NCI-H128 (cell line): ENCODE data around the gene LRP1.

Experiments used
- DNase-seq: peaks from one replicate; lab custom pipeline; 2025; ENCODE audit not compliant: unreplicated experiment; lab: John Stamatoyannopoulos, UW

The LRP1 gene

GRCh38 chr12:57127726-57128518 lies at the start of gene LRP1:
Gene LRP1 (plus strand): TSS chr12:57128483. CDS start chr12:57128965, 482 bp downstream.
- DNase-seq, result peak; percentile 57

DNA sequence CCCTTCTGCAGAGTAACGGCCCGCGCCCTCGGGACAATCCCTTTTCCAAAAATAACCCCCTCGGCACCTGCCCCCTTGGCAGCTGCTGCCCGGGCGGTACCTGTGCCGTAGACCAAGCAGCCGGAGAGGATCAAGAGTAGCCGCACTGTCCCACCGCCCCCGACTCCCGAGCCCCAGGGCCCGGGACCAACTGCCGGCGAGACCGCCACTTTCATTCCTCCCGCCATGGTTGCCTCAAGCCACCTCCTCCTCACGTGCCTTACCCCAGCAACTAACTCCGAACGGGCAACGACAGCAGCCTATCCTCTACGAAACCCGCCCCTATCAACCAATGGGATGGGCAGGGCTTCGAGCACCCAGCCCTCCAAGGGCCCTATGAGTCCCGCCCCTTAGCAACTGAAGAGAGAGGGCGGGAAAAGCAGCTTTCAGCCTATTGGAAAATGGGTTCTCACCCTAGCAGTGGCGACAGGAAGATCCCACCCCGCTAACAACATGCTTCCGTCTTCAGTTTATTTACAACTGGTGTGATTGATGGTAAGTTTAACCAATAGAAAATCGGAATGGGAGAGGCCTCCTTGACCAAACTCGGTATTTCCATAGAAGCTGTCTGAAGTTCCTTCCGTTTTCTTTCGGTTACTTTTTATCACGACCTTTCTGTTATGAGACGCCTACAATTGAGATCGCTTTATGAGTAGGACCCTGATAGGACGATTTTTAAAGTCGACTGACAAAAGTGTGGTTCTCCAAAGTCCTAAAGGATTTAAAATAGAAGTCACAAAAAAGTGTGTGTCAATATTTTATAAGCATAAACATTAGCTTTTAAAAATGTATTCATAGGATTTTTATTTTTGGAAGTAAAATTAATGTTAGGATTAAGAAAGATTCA lies 49.5 kb upstream of the LRP1 start, which contains the start of gene NEMP1:
TSS of gene NEMP1 (minus strand) at position 273 of the 886 bp plus-strand sequence. CDS start at position 227, 46 bp downstream.
- DNase-seq, result peak; percentile 99

DNA sequence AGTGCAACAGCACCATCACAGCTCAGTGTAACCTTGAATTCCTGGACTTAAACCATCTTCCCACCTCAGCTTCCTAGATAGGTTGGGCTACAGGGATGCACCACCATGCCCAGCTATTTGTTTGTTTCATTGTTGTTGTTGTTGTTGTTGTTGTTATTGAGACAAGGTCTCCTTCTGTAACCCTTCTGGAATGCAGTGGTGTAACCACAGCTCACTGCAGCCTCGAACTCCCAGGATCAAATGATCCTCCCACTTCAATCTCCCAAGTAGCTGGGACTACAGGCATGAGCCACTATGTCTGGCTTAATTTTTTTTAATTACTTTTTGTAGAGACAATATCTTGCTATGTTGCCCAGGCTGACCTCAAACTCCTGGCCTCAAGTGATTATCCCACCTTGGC lies 48.5 kb upstream of the LRP1 start:
- DNase-seq, result no peak

- no peak for DNase-seq
Observed at GRCh38 chr12:57080855-57081254, 47.4 kb upstream of the LRP1 start.

DNA sequence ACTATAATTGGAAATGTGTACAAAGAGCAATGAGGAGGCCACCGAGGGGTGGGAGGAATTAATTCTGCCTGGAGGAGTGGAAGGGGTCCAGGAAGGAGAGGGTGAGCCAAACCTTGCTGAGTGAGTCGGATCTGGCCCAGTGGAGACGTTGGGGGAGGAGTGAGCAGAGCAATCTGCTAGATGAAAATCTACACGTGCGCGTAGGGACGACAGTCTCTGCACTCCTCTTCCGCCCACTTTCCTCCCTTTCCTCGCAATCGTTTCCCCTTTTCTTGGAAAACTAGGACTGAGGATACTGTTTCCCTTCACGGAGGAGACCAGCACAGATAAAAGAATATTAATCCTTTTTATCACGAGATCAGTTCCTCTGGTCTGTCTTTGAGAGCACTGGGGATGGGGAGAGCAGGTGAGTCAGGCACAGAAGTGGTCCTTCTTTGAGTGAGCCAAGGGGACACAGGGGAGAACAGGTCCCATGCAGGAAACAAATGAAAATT lies 42.2 kb upstream of the LRP1 start:
- DNase-seq, result no peak

- DNase-seq, result no peak
Observed at GRCh38 chr12:57086493-57087009, 41.7 kb upstream of the LRP1 start.

DNA sequence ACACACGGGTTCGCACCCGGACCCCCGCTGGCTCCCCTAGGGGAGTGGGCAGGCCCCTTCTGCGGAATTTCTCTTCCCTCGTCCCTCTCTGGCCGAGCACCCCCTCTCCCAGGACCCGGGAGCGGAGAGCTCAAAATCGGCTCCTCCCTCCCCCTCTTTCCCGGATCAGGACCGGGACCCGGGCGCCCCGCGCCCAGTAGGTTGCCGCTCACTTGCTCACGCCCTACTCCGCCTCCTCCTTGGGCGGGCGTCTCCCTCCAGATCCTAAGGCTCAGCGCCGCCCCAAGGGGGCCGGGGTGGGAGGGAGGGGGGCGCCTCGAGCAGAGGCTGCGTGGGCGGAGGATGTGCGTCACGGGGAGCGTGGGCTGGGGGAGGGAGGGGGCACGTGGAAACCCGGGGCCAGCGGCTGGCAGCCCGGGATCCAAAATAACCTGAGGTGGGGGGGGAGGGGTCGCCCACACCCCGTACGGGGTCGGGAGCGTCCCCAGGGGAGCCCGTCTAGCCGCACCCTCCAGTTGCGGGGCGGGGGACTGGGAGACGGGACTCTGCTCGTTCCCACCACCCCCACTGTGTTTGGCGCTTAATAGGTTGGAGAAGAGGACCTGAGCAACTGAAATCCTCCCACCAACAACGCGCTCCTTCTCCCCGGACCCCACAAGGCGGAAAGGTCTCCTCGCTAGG lies 41.1 kb upstream of the LRP1 start:
- peak; percentile 24 for DNase-seq

- peak; percentile 31 for DNase-seq
Observed at GRCh38 chr12:57087691-57088353, 40.5 kb upstream of the LRP1 start.

DNA sequence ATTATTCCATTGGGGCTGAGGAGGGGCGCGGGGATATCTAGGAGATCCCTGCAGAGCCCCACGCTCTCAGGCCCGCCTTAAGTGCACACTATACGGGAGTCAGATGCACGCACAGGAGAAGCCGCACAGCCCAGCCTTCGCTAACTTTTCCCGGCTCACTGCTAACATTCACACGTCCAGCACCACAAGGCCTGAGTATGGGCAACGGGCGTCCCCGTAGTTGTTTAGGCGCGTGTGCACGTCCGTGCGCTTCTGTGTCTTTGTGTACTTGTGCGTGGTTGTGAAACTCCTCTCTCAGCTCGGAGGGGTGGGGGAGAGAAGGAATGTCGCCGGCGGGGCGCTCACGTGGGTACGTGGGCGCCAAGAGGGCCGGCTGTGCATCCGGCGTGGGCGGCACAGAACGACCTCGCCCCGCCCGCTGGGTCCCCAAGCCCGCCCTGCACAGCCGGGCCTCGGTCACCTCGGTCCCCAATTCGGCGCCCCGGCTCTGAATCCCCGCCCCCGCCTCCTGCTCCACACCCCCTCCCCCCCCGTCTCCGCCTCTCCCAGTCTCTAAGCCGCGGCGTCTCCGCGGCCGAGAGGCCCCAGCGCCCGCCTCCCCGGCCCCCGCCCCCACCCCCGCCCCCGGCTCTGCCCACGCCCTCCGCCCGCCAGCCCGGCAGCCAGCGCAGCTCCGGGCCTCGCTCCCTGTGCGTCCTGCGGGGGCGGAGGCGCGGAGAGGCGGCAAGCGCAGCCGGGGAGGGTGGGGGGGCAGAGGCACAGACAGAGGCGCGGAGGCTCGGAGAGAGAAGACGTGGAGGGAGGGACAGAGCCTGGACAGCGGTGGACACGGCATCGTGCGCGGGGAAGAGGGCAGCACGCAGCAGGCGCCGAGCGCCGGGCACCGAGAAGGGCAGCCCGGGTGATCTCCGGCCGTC lies 39.7 kb upstream of the LRP1 start, which contains the start of gene NAB2:
TSS of gene NAB2 (plus strand) at position 761 of the 917 bp plus-strand sequence. CDS start 158 bp downstream, outside the sequence.
- DNase-seq, result peak; percentile 83

GRCh38 chr12:57089271-57090245 lies 38.7 kb upstream of the LRP1 start:
- DNase-seq, result no peak

DNA sequence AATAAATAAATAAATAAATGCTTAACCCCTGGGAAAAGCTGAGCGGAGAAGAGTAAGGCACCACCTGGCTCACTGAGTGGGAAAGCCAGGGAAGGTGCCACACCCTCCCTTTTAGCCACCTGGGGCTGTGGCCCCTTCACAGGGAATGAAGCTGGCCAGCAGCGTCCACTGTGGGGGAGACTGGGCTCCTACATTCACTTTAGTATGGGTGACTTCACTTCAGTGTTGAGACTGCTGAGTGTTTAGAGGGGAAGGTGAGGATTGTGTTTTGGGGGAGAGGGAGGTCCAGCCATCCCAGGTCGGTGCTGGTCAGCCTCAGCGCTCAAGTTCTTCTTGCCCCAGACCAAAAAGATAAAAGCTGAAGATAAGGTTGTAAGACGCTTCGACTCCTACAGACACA lies 37.8 kb upstream of the LRP1 start:
- DNase-seq, result no peak

GRCh38 chr12:57090924-57091637 lies 37.2 kb upstream of the LRP1 start:
- no peak for DNase-seq

DNA sequence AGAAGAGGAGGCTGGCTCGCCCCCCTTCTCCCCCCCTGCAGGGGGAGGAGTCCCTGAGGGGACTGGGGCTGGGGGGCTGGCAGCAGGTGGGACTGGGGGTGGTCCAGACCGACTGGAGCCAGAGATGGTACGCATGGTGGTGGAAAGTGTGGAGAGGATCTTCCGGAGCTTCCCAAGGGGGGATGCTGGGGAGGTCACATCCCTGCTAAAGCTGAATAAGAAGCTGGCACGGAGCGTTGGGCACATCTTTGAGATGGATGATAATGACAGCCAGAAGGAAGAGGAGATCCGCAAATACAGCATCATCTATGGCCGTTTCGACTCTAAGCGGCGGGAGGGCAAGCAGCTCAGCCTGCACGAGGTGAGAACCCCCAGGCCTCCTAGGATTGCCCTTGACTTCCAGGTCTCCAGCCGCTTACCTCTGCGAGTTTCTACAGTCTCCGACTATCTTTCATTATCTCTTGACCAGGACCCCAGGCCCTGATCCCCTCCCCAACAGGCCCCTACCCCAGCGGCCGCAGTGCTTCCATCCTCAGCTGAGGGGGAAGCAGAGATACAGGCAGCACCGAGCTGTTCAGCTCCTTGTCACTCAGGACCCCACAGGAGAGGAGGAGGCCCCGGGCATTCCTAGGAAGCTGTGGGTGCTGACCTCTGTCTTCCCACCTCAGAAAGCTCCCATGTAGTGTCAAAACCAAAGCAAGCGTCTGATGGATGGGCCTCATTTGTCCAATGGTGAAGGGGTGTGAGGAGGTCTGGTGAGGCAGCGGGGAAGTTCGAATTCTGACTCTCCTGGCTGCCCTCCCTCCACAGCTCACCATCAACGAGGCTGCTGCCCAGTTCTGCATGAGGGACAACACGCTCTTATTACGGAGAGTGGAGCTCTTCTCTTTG lies 36.4 kb upstream of the LRP1 start:
- no peak for DNase-seq

- DNase-seq, result no peak
Observed at GRCh38 chr12:57092529-57092862, 35.8 kb upstream of the LRP1 start.

DNA sequence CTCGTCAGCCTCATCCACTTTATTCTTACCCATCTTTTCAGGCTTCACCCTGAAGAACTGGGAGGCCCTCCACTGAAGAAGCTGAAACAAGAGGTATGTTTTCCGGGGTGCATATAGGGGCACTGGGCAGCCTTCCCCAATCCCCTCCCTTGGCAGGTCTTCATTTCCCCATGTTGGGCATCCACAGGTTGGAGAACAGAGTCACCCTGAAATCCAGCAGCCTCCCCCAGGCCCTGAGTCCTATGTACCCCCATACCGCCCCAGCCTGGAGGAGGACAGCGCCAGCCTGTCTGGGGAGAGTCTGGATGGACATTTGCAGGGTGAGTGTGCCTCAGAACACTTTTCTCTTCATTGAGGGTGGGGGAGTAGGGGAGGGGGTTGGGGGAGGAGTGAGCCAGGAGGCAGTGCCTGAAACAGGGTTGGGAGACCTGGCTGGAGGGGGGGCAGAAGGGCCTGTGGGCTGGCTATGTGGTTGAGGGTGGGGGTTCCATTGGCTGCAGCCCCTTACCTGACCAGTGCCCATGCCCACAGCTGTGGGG lies 35.3 kb upstream of the LRP1 start:
- DNase-seq, result no peak
